OCI-LY7 (cell line): Measurements from ENCODE around the gene LRRC2.
"Not testable (repeated sequence)": the region's sequence is repeated elsewhere in the genome, so short reads cannot be mapped to it uniquely, and the experiment has no call there.

Experiments
- CTCF ChIP-seq: fragments of 200-600 bp; sonication (generic); conservative IDR thresholded peaks from 2 replicates; pipeline ENCODE4 v1.5.1; 2014; ENCODE audit warnings: mild to moderate bottlenecking, antibody characterized with exemption, low read length, moderate library complexity, mixed read lengths
- EZH2phosphoT487 ChIP-seq: fragments of 200-600 bp; sonication (generic); IDR thresholded peaks from 2 replicates; pipeline ENCODE4 v1.6.1; 2018; ENCODE audit warnings: low read depth, borderline replicate concordance, mild to moderate bottlenecking, mixed run types, antibody characterized with exemption, low read length, moderate library complexity, mixed read lengths

- not testable (repeated sequence) for TF ChIP-seq CTCF, EZH2phosphoT487
These were observed 21.2 kb upstream of the LRRC2 start for GRCh38 chr3:46587268-46587667.
